Measurements from ENCODE around the gene MYO5A. TPM values are rescaled to one million over a fixed set of nuclear protein-coding genes. Genes with fewer than 3 reads are reported as not detected.

Gene MYO5A
- polyA plus RNA-seq, 3 donors: 6.9 to 33.5 (median 16.6) TPM

GRCh38 chr15:52546031-52546751, 17.5 kb upstream of the MYO5A start:
- Histone ChIP-seq H3K4me1 (ENCODE audit: control insufficient read depth in 1 of 2, insufficient read depth in 2 of 2, low read length in 2 of 2) (peaks cover 12% of the 10 kb centered on the region in 2 donors), H4K20me1 (ENCODE audit: insufficient read depth, low read length) (no peaks in the 10 kb centered on the region), H3K9ac (ENCODE audit: insufficient read depth, low read length, poor library complexity, severe bottlenecking) (no peak overlapping the region), H3K4me3 (replicated peaks in 1 of 3; ENCODE audit: low read depth in 2 of 3, low read length in 3 of 3) (no peak overlapping the region), H3K9me3 (replicated peaks in 1 of 2; ENCODE audit: control insufficient read depth in 1 of 2, insufficient read depth in 1 of 2, low read length in 2 of 2) (peaks cover 0 to 8% of the 10 kb centered on the region in 2 donors), H3K79me2 (ENCODE audit: insufficient read depth, low read length) (peaks cover 15% of the 10 kb centered on the region), H3K27me3 (ENCODE audit: control insufficient read depth in 2 of 2, insufficient read depth in 2 of 2, low read length in 2 of 2) (no peaks in the 10 kb centered on the region), H2AFZ (ENCODE audit: insufficient read depth, low read depth, low read length, poor library complexity, severe bottlenecking) (no peak overlapping the region), H3K36me3 (replicated peaks in 1 of 2; ENCODE audit: control insufficient read depth in 1 of 2, insufficient read depth in 2 of 2, low read length in 2 of 2) (peaks cover 6 to 37% of the 10 kb centered on the region in 2 donors), H3K27ac (ENCODE audit: low read depth in 1 of 2, low read length in 2 of 2) (no peak overlapping the region), H3K4me2 (replicated peaks; ENCODE audit: extremely low read depth, low read length, poor library complexity, severe bottlenecking) (no peak overlapping the region)
- intact Hi-C loops (cut with micrococcal nuclease): no loop called here
- Mint-ChIP-seq H3K36me3 (peaks cover 38 to 42% of the 10 kb centered on the region in 2 donors), H3K27me3 (ENCODE audit: low read depth in 3 of 3) (peaks cover 0 to 6% (median 2%) of the 10 kb centered on the region in 3 donors), H3K9me3 (peaks cover 1 to 14% (median 10%) of the 10 kb centered on the region in 7 donors), H3K4me3 (no peak overlapping the region), H3K4me1 (peaks cover 20% of the 10 kb centered on the region), H3K27ac (no peak overlapping the region)
- no peak for DNase-seq
- WGBS (ENCODE audit: insufficient coverage): 96% methylated on average over 3 of the region's 5 CpGs
- TF ChIP-seq CTCF (IDR thresholded peaks at IDR 0.05): no peak

- intact Hi-C loops (cut with micrococcal nuclease): no loop called here
- Mint-ChIP-seq H3K4me3 (no peak overlapping the region), H3K27ac (peak overlapping the region in 1 of 7 donors; percentile 66)
These were observed 11.8 kb upstream of the MYO5A start for GRCh38 chr15:52540374-52541012.

More at GRCh38 chr15:52540374-52541012, 11.8 kb upstream of the MYO5A start:
- no peak overlapping the region for H2AFZ ChIP-seq (ENCODE audit: insufficient read depth, low read depth, low read length, poor library complexity, severe bottlenecking)
- no peak overlapping the region for H3K27ac ChIP-seq (ENCODE audit: low read depth in 1 of 2, low read length in 2 of 2)
- no peaks in the 10 kb centered on the region for H4K20me1 ChIP-seq (ENCODE audit: insufficient read depth, low read length)
- H3K9me3 ChIP-seq (replicated peaks in 1 of 2; ENCODE audit: control insufficient read depth in 1 of 2, insufficient read depth in 1 of 2, low read length in 2 of 2): peaks cover 0 to 20% of the 10 kb centered on the region in 2 donors
- H3K4me1 ChIP-seq (ENCODE audit: control insufficient read depth in 1 of 2, insufficient read depth in 2 of 2, low read length in 2 of 2): peaks cover 10% of the 10 kb centered on the region in 2 donors
- H3K36me3 ChIP-seq (replicated peaks in 1 of 2; ENCODE audit: control insufficient read depth in 1 of 2, insufficient read depth in 2 of 2, low read length in 2 of 2): peaks cover 0 to under 1% of the 10 kb centered on the region in 2 donors
- TF ChIP-seq CTCF (IDR thresholded peaks at IDR 0.05): no peak
- H3K79me2 ChIP-seq (ENCODE audit: insufficient read depth, low read length): no peaks in the 10 kb centered on the region
- Mint-ChIP-seq H3K9me3 (peaks cover 11 to 26% (median 21%) of the 10 kb centered on the region in 7 donors), H3K4me1 (peaks cover 22% of the 10 kb centered on the region), H3K36me3 (peaks cover 2 to 8% of the 10 kb centered on the region in 2 donors), H3K27me3 (ENCODE audit: low read depth in 3 of 3) (peaks cover 0 to 10% (median 6%) of the 10 kb centered on the region in 3 donors)
- no peak overlapping the region for H3K4me3 ChIP-seq (replicated peaks in 1 of 3; ENCODE audit: low read depth in 2 of 3, low read length in 3 of 3)
- H3K9ac ChIP-seq (ENCODE audit: insufficient read depth, low read length, poor library complexity, severe bottlenecking): no peak overlapping the region
- WGBS (ENCODE audit: insufficient coverage): 63% methylated on average over 1 of the region's 3 CpGs
- no peak for DNase-seq
- no peaks in the 10 kb centered on the region for H3K27me3 ChIP-seq (ENCODE audit: control insufficient read depth in 2 of 2, insufficient read depth in 2 of 2, low read length in 2 of 2)
- no peak overlapping the region for H3K4me2 ChIP-seq (replicated peaks; ENCODE audit: extremely low read depth, low read length, poor library complexity, severe bottlenecking)
